SW480 (cell line): ENCODE measurements around the gene MS4A18.

Source experiments
- DNase-seq: peaks from one replicate; pipeline ENCODE4 v3.0.0-alpha.2; 2016; ENCODE audit warnings: low spot score

MS4A18 gene

GRCh38 chr11:60788401-60789125, 64.0 kb downstream of the MS4A18 start:
- no peak for DNase-seq

GRCh38 chr11:60790726-60791125, 66.2 kb downstream of the MS4A18 start:
- DNase-seq: no peak

GRCh38 chr11:60791153-60791933, 66.8 kb downstream of the MS4A18 start:
- no peak for DNase-seq

DNA sequence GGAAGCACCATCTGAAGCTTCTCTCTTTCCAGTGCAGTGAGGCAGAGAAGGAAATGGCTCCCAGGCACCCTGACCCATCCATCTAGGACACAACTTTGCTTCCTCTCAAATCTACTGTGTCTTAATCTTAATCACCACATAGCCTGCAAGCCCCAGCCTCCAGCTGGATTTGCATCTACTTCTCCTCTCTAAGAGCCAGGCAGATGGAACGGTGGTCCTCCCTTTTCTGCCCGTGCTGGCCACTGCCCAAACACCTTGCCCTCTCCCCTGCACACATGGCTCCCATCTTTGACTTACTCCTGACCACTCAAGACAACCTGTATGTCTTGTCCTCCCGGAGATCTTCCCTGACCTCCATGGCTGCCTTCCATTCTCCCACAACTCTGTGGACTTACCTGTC, 68.0 kb downstream of the MS4A18 start:
- DNase-seq: no peak
